HEK293 (cell line): ENCODE measurements around the gene TIMM10B.

Experiments used
- CTCF ChIA-PET: fragments of 350-600 bp; formaldehyde crosslinking; extraction: SDS; loops from one replicate; lab custom pipeline; 2021; ENCODE audit warnings: antibody characterized with exemption; lab: Yijun Ruan, JAX
- POLR2A ChIA-PET: fragments of 300-600 bp; formaldehyde crosslinking; extraction: SDS; loops from one replicate; lab custom pipeline; 2020; ENCODE audit warnings: antibody characterized with exemption, inconsistent platforms; lab: Yijun Ruan, JAX
- H3K27ac ChIP-seq: fragments of 200-500 bp; sonication (Bioruptor generic); 2 replicates; pipeline ENCODE4 v1.5.1; 2014; ENCODE audit warnings: low read depth, low read length, control low read depth, inconsistent platforms; ENCODE audit errors: extremely low read depth
- H3K36me3 ChIP-seq, 2 experiments: fragments of 200-500 bp in 1 of 2; sonication (Bioruptor generic) in 1 of 2; 1 replicate in 1 of 2; 2 replicates in 1 of 2; pipeline ENCODE4 v1.5.1; 2014 to 2017; ENCODE audit warnings: inconsistent platforms in 2 of 2, low read length in 2 of 2; ENCODE audit not compliant: control insufficient read depth in 2 of 2, insufficient read depth in 1 of 2
- H3K4me1 ChIP-seq: fragments of 200-500 bp; sonication (Bioruptor generic); 2 replicates; pipeline ENCODE4 v1.5.1; 2014; ENCODE audit warnings: mild to moderate bottlenecking, low read length, inconsistent platforms; ENCODE audit not compliant: control insufficient read depth, insufficient read depth
- H3K4me3 ChIP-seq: 2 replicates; pipeline ENCODE4 v1.5.1; 2011; ENCODE audit warnings: low read depth, mild to moderate bottlenecking, control low read depth, low read length, moderate library complexity
- H3K9me3 ChIP-seq: fragments of 200-500 bp; sonication (Bioruptor generic); 2 replicates; pipeline ENCODE4 v1.5.1; 2014; ENCODE audit warnings: low read depth, low read length, inconsistent platforms; ENCODE audit not compliant: control insufficient read depth, insufficient read depth
- GLI2 ChIP-seq: fragments of 450-650 bp; formaldehyde crosslinking; IDR thresholded peaks from 2 replicates; pipeline ENCODE4; 2017; ENCODE audit warnings: missing biosample characterization, missing genetic modification characterization, low read depth, borderline replicate concordance
- GLIS2 ChIP-seq: fragments of 450-650 bp; formaldehyde crosslinking; IDR thresholded peaks from 2 replicates; pipeline ENCODE4 v1.5.1; 2016; ENCODE audit warnings: missing biosample characterization, missing genetic modification characterization
- KLF16 ChIP-seq: fragments of 450-650 bp; formaldehyde crosslinking; IDR thresholded peaks from 2 replicates; pipeline ENCODE4 v1.5.1; 2017; ENCODE audit warnings: missing biosample characterization, missing genetic modification characterization
- MZF1 ChIP-seq: fragments of 450-650 bp; formaldehyde crosslinking; IDR thresholded peaks from 2 replicates; pipeline ENCODE4 v1.5.1; 2017; ENCODE audit warnings: missing biosample characterization, missing genetic modification characterization, borderline replicate concordance
- PRDM1 ChIP-seq: fragments of 450-650 bp; formaldehyde crosslinking; IDR thresholded peaks from 2 replicates; pipeline ENCODE4; 2016; ENCODE audit warnings: missing biosample characterization, missing genetic modification characterization
- RBAK ChIP-seq: fragments of 450-650 bp; formaldehyde crosslinking; IDR thresholded peaks from 2 replicates; pipeline ENCODE4 v1.5.1; 2016; ENCODE audit warnings: missing biosample characterization, missing genetic modification characterization
- SETDB1 ChIP-seq: IDR thresholded peaks from one replicate; pipeline ENCODE4 v1.6.1; 2017; ENCODE audit warnings: mild to moderate bottlenecking, low read length, moderate library complexity, mixed read lengths; ENCODE audit not compliant: insufficient read length
- ZBTB8A ChIP-seq: fragments of 450-650 bp; formaldehyde crosslinking; IDR thresholded peaks from 2 replicates; pipeline ENCODE4 v1.5.1; 2016; ENCODE audit warnings: missing biosample characterization, missing genetic modification characterization
- ZNF169 ChIP-seq: fragments of 450-650 bp; formaldehyde crosslinking; IDR thresholded peaks from 2 replicates; pipeline ENCODE4 v1.5.1; 2016; ENCODE audit warnings: missing biosample characterization, missing genetic modification characterization
- ZNF175 ChIP-seq: fragments of 450-650 bp; formaldehyde crosslinking; IDR thresholded peaks from 2 replicates; pipeline ENCODE4 v1.5.1; 2016; ENCODE audit warnings: missing biosample characterization, missing genetic modification characterization
- ZNF19 ChIP-seq: fragments of 450-650 bp; formaldehyde crosslinking; IDR thresholded peaks from 2 replicates; pipeline ENCODE4; 2016; ENCODE audit warnings: missing biosample characterization, missing genetic modification characterization, low read depth
- ZNF302 ChIP-seq: fragments of 450-650 bp; formaldehyde crosslinking; IDR thresholded peaks from 2 replicates; pipeline ENCODE4 v1.5.1; 2016; ENCODE audit warnings: missing biosample characterization, missing genetic modification characterization, low read depth
- ZNF404 ChIP-seq: fragments of 450-650 bp; formaldehyde crosslinking; IDR thresholded peaks from 2 replicates; pipeline ENCODE4 v1.5.1; 2017; ENCODE audit warnings: missing biosample characterization, missing genetic modification characterization
- ZNF416 ChIP-seq: fragments of 450-650 bp; formaldehyde crosslinking; IDR thresholded peaks from 2 replicates; pipeline ENCODE4 v1.5.1; 2016; ENCODE audit warnings: missing biosample characterization, missing genetic modification characterization
- ZNF473 ChIP-seq: fragments of 450-650 bp; formaldehyde crosslinking; IDR thresholded peaks from 2 replicates; pipeline ENCODE4 v1.5.1; 2017; ENCODE audit warnings: missing biosample characterization, missing genetic modification characterization
- ZNF48 ChIP-seq: fragments of 450-650 bp; formaldehyde crosslinking; IDR thresholded peaks from 2 replicates; pipeline ENCODE4 v1.5.1; 2016; ENCODE audit warnings: missing biosample characterization, missing genetic modification characterization
- ZNF596 ChIP-seq: fragments of 450-650 bp; IDR thresholded peaks from 2 replicates; pipeline ENCODE4 v1.5.0; 2018; ENCODE audit warnings: missing biosample characterization, mild to moderate bottlenecking, missing genetic modification characterization, moderate library complexity
- ZNF776 ChIP-seq: fragments of 450-650 bp; formaldehyde crosslinking; IDR thresholded peaks from 2 replicates; pipeline ENCODE4 v1.5.0; 2017; ENCODE audit warnings: missing biosample characterization, missing genetic modification characterization, borderline replicate concordance
- ZSCAN16 ChIP-seq: fragments of 450-650 bp; formaldehyde crosslinking; IDR thresholded peaks from 2 replicates; pipeline ENCODE4 v1.5.1; 2016; ENCODE audit warnings: missing biosample characterization, missing genetic modification characterization
- ZSCAN23 ChIP-seq: fragments of 450-650 bp; formaldehyde crosslinking; IDR thresholded peaks from 2 replicates; pipeline ENCODE4 v1.5.1; 2016; ENCODE audit warnings: missing biosample characterization, missing genetic modification characterization
- TF ChIP-seq, protein P1 (sequence below): fragments of 450-650 bp; formaldehyde crosslinking; IDR thresholded peaks from 2 replicates; pipeline ENCODE4 v1.5.1; 2016; ENCODE audit warnings: missing biosample characterization, missing genetic modification characterization
- TF ChIP-seq, protein P2 (sequence below): fragments of 450-650 bp; formaldehyde crosslinking; optimal IDR thresholded peaks from 2 replicates; pipeline ENCODE3; 2016; ENCODE audit warnings: missing biosample characterization, mild to moderate bottlenecking, missing genetic modification characterization
- TF ChIP-seq, protein P3 (sequence below): fragments of 450-650 bp; formaldehyde crosslinking; IDR thresholded peaks from 2 replicates; pipeline ENCODE4 v1.5.1; 2016; ENCODE audit warnings: missing biosample characterization, missing genetic modification characterization
- TF ChIP-seq, protein P4 (sequence below): fragments of 450-650 bp; formaldehyde crosslinking; IDR thresholded peaks from 2 replicates; pipeline ENCODE4 v1.5.1; 2017; ENCODE audit warnings: missing biosample characterization, missing genetic modification characterization
- TF ChIP-seq, protein P5 (sequence below): fragments of 450-650 bp; formaldehyde crosslinking; IDR thresholded peaks from 2 replicates; pipeline ENCODE4 v1.5.1; 2017; ENCODE audit warnings: missing biosample characterization, missing genetic modification characterization

The TIMM10B gene

DNA sequence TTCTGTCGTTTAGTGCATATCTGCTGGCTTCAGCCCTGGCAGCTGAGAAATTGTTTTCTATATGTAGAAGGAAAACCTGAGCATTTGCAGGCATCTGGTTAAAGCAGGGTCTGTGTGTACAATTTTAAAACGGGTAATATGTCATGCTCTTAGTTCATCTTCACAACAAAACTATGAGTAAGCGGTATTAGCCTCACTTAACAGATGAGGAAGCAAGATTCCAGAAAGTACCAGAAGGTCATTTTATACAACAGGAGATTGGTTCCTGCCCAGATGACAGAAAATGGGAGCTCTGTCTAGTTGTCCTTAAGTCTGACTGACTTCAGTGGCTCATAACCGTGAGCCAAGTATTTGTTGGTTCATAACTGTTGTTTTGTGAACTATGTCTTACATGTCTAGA, 1.1 kb downstream of the TIMM10B start (continued):
- TF ChIP-seq, protein P1, sequence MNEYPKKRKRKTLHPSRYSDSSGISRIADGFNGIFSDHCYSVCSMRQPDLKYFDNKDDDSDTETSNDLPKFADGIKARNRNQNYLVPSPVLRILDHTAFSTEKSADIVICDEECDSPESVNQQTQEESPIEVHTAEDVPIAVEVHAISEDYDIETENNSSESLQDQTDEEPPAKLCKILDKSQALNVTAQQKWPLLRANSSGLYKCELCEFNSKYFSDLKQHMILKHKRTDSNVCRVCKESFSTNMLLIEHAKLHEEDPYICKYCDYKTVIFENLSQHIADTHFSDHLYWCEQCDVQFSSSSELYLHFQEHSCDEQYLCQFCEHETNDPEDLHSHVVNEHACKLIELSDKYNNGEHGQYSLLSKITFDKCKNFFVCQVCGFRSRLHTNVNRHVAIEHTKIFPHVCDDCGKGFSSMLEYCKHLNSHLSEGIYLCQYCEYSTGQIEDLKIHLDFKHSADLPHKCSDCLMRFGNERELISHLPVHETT (tag by site-specific recombination): no peak
- TF ChIP-seq GLIS2 (tag by site-specific recombination): no peak
- TF ChIP-seq, protein P2, sequence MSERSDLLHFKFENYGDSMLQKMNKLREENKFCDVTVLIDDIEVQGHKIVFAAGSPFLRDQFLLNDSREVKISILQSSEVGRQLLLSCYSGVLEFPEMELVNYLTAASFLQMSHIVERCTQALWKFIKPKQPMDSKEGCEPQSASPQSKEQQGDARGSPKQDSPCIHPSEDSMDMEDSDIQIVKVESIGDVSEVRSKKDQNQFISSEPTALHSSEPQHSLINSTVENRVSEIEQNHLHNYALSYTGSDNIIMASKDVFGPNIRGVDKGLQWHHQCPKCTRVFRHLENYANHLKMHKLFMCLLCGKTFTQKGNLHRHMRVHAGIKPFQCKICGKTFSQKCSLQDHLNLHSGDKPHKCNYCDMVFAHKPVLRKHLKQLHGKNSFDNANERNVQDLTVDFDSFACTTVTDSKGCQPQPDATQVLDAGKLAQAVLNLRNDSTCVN (tag by site-specific recombination): no peak
- no peak for TF ChIP-seq RBAK (tag by site-specific recombination)
- TF ChIP-seq PRDM1 (tag by site-specific recombination): no peak
- TF ChIP-seq, all 188 proteins: peak for 0

DNA sequence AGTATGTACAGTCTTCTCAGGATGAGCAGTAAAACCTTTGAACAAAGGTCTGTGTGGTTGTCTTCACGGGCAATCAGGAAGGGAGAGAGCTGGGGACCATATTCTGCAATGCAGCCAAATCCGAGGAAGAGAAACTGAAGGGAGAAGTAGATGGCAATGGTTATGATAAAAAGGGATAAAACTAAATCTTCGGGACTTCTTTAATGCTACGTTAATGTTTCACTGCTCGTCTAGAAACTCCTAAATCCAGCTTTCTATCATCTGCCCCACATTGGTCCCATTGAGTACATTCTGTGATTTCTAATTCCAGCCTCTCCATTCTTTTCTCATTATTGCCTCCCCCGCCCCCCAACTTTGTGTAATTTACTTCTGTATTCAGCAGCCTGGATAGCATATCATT, 1.7 kb downstream of the TIMM10B start:
- no peaks in the 10 kb centered on the region for H3K4me1 ChIP-seq
- no peak for TF ChIP-seq GLI2 (tag by site-specific recombination)
- TF ChIP-seq ZNF596 (tag by site-specific recombination): no peak
- TF ChIP-seq ZNF404 (tag by site-specific recombination): no peak
- no peak for TF ChIP-seq ZNF416 (tag by site-specific recombination)
- TF ChIP-seq ZNF48: no peak
- TF ChIP-seq ZNF302: no peak
- TF ChIP-seq, all 188 proteins: peak for 0
- CTCF ChIA-PET: interaction anchor here (0.6 to 1.5 kb wide), 4 partner anchors 9 to 104 kb away, joined by 3 to 5 read pairs (median 3); partner anchors contain the start of gene HPX
- POLR2A ChIA-PET: interaction anchor here (2.9 kb wide), 1 partner anchor 14 kb away, joined by 40 read pairs; no protein-coding TSS in a partner anchor
- no peak overlapping the region for H3K27ac ChIP-seq
- H3K36me3 ChIP-seq: peaks cover 0 to 81% of the 10 kb centered on the region in 2 experiments; a peak in 1 of 3 replicates
- H3K9me3 ChIP-seq: no peaks in the 10 kb centered on the region
- H3K4me3 ChIP-seq: no peak overlapping the region

DNA sequence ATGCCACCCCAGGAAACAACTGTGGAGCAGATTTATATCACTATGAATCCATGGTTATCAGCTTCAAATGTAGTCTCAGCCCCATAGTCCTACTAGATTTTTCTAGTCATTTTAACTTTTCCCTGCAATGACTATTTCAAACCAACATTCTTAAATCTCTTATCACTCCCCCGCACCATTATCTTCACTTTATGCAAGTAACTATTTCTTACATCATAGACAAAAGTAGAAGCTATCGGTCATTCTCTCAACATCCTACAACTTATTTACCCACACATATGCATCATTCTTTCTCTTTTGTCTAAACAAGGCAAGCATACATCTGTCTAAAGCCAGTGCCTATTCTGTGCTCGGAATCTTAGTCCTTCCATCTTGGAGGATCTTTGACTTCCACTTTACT, 4.4 kb downstream of the TIMM10B start:
- POLR2A ChIA-PET: no interaction called here
- CTCF ChIA-PET: interaction anchor here (0.5 to 1.5 kb wide), 4 partner anchors 20 to 887 kb away, joined by 3 to 8 read pairs (median 4); no protein-coding TSS in a partner anchor
- peaks cover 3 to 80% of the 10 kb centered on the region in 2 experiments; a peak in 2 of 3 replicates for H3K36me3 ChIP-seq

DNA sequence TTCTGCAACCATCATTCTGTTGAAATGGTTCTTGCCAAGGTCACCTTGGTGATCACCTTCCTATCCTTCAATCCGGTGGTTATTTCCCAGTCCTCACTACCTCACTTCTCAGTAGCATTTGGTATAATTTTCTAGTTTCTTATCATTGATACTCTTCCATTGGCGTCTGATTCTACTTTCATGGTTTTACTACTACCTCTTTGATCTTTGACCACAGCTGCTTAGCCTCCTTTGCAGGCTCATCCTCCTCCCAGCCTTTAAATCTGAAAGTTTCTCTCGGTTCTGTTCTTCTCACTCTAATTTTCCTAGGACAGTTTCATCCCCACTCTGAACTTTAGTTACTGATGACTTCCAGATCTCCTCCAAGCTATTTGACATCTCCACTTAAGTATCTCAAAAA, 5.0 kb downstream of the TIMM10B start:
- POLR2A ChIA-PET: no interaction called here
- Histone ChIP-seq H3K9me3 (no peaks in the 10 kb centered on the region), H3K4me3 (no peak overlapping the region), H3K36me3 (peaks cover 3 to 83% of the 10 kb centered on the region in 2 experiments; a peak in 2 of 3 replicates), H3K27ac (no peak overlapping the region), H3K4me1 (no peaks in the 10 kb centered on the region)
- CTCF ChIA-PET: interaction anchor here (0.6 to 1.5 kb wide), 6 partner anchors 19 to 129 kb away, joined by 3 to 8 read pairs (median 5); no protein-coding TSS in a partner anchor
- TF ChIP-seq, protein P3, sequence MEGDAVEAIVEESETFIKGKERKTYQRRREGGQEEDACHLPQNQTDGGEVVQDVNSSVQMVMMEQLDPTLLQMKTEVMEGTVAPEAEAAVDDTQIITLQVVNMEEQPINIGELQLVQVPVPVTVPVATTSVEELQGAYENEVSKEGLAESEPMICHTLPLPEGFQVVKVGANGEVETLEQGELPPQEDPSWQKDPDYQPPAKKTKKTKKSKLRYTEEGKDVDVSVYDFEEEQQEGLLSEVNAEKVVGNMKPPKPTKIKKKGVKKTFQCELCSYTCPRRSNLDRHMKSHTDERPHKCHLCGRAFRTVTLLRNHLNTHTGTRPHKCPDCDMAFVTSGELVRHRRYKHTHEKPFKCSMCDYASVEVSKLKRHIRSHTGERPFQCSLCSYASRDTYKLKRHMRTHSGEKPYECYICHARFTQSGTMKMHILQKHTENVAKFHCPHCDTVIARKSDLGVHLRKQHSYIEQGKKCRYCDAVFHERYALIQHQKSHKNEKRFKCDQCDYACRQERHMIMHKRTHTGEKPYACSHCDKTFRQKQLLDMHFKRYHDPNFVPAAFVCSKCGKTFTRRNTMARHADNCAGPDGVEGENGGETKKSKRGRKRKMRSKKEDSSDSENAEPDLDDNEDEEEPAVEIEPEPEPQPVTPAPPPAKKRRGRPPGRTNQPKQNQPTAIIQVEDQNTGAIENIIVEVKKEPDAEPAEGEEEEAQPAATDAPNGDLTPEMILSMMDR: no peak
- TF ChIP-seq SETDB1: no peak
- TF ChIP-seq ZNF473 (tag by site-specific recombination): no peak
- TF ChIP-seq, protein P4, sequence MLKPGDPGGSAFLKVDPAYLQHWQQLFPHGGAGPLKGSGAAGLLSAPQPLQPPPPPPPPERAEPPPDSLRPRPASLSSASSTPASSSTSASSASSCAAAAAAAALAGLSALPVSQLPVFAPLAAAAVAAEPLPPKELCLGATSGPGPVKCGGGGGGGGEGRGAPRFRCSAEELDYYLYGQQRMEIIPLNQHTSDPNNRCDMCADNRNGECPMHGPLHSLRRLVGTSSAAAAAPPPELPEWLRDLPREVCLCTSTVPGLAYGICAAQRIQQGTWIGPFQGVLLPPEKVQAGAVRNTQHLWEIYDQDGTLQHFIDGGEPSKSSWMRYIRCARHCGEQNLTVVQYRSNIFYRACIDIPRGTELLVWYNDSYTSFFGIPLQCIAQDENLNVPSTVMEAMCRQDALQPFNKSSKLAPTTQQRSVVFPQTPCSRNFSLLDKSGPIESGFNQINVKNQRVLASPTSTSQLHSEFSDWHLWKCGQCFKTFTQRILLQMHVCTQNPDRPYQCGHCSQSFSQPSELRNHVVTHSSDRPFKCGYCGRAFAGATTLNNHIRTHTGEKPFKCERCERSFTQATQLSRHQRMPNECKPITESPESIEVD (tag by site-specific recombination): no peak
- no peak for TF ChIP-seq ZNF175 (tag by site-specific recombination)
- TF ChIP-seq ZNF416 (tag by site-specific recombination): no peak
- no peak for TF ChIP-seq ZNF169 (tag by site-specific recombination)
- TF ChIP-seq ZNF19: no peak
- no peak for TF ChIP-seq ZSCAN23 (tag by site-specific recombination)
- TF ChIP-seq ZBTB8A: no peak
- TF ChIP-seq, protein P5, sequence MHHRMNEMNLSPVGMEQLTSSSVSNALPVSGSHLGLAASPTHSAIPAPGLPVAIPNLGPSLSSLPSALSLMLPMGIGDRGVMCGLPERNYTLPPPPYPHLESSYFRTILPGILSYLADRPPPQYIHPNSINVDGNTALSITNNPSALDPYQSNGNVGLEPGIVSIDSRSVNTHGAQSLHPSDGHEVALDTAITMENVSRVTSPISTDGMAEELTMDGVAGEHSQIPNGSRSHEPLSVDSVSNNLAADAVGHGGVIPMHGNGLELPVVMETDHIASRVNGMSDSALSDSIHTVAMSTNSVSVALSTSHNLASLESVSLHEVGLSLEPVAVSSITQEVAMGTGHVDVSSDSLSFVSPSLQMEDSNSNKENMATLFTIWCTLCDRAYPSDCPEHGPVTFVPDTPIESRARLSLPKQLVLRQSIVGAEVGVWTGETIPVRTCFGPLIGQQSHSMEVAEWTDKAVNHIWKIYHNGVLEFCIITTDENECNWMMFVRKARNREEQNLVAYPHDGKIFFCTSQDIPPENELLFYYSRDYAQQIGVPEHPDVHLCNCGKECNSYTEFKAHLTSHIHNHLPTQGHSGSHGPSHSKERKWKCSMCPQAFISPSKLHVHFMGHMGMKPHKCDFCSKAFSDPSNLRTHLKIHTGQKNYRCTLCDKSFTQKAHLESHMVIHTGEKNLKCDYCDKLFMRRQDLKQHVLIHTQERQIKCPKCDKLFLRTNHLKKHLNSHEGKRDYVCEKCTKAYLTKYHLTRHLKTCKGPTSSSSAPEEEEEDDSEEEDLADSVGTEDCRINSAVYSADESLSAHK (tag by site-specific recombination): no peak

More for the DNA sequence above, 4.4 kb downstream of the TIMM10B start:
- Histone ChIP-seq H3K4me1 (no peaks in the 10 kb centered on the region), H3K9me3 (no peaks in the 10 kb centered on the region), H3K4me3 (no peak overlapping the region), H3K27ac (no peak overlapping the region)
- no peak for TF ChIP-seq MZF1
- TF ChIP-seq ZNF776 (tag by site-specific recombination): no peak
- TF ChIP-seq ZSCAN16: no peak
- no peak for TF ChIP-seq KLF16
